Esophagus muscularis mucosa (tissue), 4 donors: ENCODE measurements around the gene OBI1.

Source experiments
- EP300 ChIP-seq: sonication (generic); formaldehyde crosslinking; IDR thresholded peaks from one replicate; pipeline ENCODE4 v1.6.1; 2017; ENCODE audit warnings: antibody characterized with exemption
- POLR2A ChIP-seq: fragments of 450-650 bp; IDR thresholded peaks from one replicate; pipeline ENCODE4 v1.6.1; 2017; ENCODE audit warnings: antibody characterized with exemption, moderate library complexity, mild to moderate bottlenecking, low read depth
- POLR2AphosphoS5 ChIP-seq, 2 donors: sonication (generic); formaldehyde crosslinking; IDR thresholded peaks; one replicate each; pipeline ENCODE4 v1.6.1; 2017; ENCODE audit warnings: antibody characterized with exemption in 2 of 2
- TF ChIP-seq, protein P1 (sequence below), 3 experiments: fragments of 200-600 bp in 2 of 3; fragments of 450-650 bp in 1 of 3; sonication (generic) in 2 of 3; IDR thresholded peaks; one replicate each; pipeline ENCODE4 v1.5.1; 2017 to 2019; ENCODE audit warnings: antibody characterized with exemption in 3 of 3, mild to moderate bottlenecking in 2 of 3, moderate library complexity in 1 of 3

DNA sequence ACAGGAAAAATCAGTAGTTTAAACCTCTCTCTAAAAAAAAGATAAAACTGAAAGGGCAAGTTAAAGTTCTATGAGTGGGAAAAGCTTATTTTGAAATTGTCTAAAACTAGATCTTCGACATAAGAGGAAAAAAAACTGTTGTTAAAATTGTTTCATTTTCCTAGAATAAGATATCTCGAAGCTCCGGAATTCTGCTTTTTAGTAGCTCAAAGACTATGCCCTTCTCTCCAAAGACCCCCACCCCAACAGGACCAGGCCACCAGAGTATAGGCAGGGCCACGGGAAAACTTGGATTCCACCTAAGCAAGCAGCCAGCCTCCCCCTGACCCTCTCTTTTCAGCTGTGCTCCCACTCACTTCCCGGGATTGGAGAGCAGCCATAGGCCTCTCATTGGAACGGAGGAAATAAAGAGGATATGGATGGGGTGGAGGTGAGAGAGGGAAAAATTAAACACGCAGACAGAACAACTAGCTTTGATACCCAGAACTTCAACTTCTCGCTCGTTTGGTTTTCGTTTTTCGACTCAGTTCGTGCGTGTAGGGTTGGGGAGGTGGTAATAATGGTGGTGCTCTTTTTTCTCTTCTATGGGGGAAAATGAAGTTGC is 58.6 kb downstream of the OBI1 start:
- TF ChIP-seq, protein P1, sequence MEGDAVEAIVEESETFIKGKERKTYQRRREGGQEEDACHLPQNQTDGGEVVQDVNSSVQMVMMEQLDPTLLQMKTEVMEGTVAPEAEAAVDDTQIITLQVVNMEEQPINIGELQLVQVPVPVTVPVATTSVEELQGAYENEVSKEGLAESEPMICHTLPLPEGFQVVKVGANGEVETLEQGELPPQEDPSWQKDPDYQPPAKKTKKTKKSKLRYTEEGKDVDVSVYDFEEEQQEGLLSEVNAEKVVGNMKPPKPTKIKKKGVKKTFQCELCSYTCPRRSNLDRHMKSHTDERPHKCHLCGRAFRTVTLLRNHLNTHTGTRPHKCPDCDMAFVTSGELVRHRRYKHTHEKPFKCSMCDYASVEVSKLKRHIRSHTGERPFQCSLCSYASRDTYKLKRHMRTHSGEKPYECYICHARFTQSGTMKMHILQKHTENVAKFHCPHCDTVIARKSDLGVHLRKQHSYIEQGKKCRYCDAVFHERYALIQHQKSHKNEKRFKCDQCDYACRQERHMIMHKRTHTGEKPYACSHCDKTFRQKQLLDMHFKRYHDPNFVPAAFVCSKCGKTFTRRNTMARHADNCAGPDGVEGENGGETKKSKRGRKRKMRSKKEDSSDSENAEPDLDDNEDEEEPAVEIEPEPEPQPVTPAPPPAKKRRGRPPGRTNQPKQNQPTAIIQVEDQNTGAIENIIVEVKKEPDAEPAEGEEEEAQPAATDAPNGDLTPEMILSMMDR (IDR thresholded peaks at IDR 0.05), result no peak
- TF ChIP-seq POLR2A, result no peak
- no peak for TF ChIP-seq POLR2AphosphoS5 (IDR thresholded peaks at IDR 0.05)
- TF ChIP-seq EP300, result no peak
